GM19395 (cell line): Measurements from ENCODE around the gene EYS.
"Not testable (repeated sequence)": the region's sequence is repeated elsewhere in the genome, so short reads cannot be mapped to it uniquely, and the experiment has no call there.

ENCODE experiments used
- ATAC-seq: cut with Tn5 transposase; IDR thresholded peaks from one replicate; pipeline ENCODE4 v1.9.1; 2021; ENCODE audit warnings: mild to moderate bottlenecking, moderate library complexity; ENCODE audit not compliant: unreplicated experiment

Gene EYS

GRCh38 chr6:64012351-64013001 is 1694.5 kb downstream of the EYS start:
- no peak for ATAC-seq

DNA sequence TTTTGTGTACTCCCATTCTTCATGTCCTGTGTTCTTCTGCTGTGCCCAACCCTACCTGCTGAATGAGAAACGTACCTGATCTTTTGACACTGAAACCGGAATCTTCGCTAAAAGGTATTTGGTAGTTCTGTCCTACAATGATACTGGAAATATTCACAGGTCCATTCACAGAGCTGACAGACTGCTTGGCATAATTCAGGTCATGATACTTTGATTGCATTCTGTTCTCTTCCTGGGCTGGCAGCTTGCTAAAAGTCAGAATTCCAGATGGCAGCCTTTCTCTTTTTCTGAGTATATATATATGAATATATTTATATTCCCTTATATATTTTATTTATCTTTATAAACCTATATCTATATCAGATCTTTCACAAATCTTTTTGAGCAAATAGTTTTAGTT is 1696.4 kb downstream of the EYS start:
- ATAC-seq: no peak

- no peak for ATAC-seq
These were observed 1697.0 kb downstream of the EYS start for GRCh38 chr6:64010010-64010409.

DNA sequence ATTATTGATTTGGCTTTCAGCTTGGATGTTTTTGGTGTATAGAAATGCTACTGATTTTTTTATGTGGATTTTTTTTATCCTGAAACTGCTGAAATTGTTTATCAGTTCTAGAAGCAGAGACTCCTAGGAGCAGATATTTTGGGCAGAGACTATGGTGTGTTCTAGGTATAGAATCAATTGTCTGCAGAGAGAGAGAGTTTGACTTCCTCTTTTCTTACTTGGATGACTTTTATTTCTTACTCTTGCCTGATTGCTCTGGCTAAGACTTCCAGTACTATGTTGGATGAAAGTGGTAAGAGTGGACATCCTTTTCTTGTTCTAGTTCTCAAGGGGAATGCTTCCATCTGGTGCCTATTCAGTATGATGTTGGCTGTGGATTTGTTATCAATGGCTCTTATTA is 1700.8 kb downstream of the EYS start:
- ATAC-seq: no peak

DNA sequence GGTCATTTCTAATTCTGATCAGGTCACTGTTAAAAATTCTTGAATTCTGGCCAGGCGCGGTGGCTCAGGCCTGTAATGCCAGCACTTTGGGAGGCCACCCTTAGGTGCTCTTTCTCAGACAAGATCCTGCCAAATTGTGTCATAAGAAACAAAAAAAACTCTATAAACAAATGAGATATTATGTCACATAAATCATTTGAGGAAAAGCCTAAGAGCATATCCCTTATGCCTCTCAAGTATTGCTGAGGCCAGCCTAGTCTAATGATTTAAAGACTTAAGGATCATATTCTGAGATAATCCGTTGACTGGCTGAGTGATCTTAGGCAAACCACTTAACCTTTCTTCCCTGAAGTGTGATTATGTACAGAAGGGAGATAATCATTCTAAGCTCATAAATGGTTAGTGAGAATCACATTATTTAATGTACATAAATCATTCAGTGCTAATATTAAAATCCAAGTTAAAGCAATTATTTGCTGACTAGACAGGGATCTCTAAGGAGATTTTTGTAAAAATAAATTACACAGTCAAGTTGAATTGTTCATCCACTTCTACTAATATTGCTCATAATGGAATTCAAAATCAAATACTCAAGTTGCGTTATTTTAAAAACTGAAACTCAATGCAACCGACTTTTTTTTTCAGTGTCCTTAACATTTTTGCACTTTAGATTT is 1706.1 kb downstream of the EYS start:
- ATAC-seq: no peak

GRCh38 chr6:63999613-64000012 is 1707.4 kb downstream of the EYS start:
- no peak for ATAC-seq

- no peak for ATAC-seq
These were observed 1708.0 kb downstream of the EYS start for GRCh38 chr6:63998991-63999390.

DNA sequence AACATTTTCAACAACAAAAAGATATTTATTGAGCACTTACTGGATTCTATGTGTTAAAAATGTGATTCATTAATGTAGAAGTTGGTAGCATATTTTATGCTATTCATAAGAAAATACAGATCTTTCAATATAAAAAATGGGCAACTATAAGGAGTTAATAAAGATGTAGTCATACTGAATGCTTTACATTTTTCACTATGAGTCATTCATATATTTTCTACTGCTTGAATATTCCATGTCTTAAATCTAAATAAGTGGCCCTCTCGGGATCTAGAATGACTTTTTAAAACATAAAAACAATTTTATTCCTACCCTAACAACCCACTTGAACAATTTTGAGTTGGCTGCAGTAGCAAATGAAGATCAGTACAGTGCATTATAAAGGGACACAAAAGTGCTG is 1709.3 kb downstream of the EYS start:
- ATAC-seq: no peak

- no peak for ATAC-seq
These were observed 1709.8 kb downstream of the EYS start for GRCh38 chr6:63997221-63997620.

GRCh38 chr6:63985223-63985622 is 1721.8 kb downstream of the EYS start:
- ATAC-seq: no peak

GRCh38 chr6:63975699-63976098 is 1731.3 kb downstream of the EYS start:
- no peak for ATAC-seq

- no peak for ATAC-seq
These were observed 1738.4 kb downstream of the EYS start for GRCh38 chr6:63968650-63969049.

DNA sequence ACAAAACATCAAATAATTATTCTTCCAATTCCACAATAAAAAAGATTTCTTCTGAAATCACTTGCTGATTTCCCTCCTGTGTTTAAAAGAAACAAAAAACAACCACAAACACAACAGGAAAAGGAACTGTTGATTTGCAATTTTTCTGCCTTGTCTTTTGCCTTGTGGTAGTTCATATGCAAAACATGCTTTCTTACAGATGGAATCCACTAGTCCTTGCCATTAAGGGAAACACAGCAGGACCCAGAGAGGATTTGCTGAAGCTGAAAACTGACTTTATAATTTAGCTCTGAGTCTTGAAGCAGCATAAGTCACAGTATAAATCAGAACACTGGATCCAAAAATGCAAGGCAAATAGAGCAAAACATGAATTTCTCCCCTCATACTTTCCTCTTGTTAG is 1742.7 kb downstream of the EYS start:
- ATAC-seq: no peak

GRCh38 chr6:63963769-63964315 is 1743.2 kb downstream of the EYS start:
- ATAC-seq: no peak

DNA sequence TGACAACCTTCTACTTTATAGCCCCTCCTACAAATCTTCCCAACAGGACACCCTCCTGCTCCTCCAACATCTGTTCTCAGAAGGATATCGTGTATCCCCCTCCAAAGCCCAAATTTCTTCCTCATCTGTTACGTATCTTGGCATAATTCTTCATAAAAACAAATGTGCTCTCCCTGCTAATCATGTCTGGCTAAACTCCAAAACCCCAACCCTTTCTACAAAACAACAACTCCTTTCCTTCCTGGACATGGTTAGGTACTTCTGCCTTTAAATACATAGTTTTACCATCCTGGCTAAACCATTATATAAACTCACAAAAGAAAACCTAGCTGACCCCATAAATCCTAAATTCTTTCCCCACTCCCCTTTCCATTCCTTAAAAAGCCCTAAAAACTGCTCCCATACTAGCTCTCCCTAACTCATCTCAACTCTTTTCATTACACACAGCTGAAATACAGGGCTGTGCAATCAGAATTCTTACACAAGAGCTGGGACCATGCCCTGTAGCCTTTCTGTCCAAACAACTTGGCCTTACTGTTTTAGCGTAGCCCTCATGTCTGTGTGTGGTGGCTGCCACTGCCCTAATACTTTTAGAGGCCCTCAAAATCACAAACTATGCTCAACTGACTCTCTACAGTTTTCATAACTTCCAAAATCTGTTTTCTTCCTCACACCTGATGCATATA is 1753.5 kb downstream of the EYS start:
- not testable (repeated sequence) for ATAC-seq

DNA sequence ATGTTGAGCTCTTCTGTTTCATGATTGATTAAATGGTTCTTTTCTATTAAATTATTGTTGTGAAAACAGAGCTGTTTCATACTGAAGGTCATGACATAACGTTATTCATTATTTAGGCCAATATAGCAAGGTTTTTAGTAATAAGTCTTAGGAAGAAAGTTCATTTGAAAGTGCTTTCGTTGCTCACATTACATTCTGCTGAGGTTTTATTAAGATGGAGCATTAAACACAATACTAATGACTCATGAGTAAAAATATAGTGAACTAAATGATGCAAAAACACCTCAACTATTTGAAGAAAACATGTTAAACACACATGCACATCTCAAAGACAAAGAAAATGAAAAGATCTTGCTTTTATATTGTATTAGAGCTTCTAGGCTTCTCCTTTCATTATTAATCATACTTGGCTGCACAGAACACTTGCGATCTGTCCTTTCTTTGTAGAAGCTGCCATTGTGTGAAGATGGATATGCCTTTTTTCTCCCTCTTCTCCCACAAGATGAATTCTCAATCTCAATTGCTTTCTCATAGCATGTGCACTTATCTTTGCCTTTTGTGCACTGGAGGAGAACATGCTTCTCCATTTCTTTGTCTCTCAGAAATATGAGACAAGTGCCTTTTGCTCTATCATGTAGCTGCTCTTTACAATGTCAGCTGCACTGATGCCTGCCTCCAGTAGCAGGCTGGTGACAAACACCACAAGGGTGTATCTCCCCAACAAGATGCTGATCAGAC is 1759.1 kb downstream of the EYS start:
- ATAC-seq: no peak

GRCh38 chr6:63945987-63946386 is 1761.0 kb downstream of the EYS start:
- ATAC-seq: no peak

GRCh38 chr6:63943826-63944225 is 1763.2 kb downstream of the EYS start:
- no peak for ATAC-seq

DNA sequence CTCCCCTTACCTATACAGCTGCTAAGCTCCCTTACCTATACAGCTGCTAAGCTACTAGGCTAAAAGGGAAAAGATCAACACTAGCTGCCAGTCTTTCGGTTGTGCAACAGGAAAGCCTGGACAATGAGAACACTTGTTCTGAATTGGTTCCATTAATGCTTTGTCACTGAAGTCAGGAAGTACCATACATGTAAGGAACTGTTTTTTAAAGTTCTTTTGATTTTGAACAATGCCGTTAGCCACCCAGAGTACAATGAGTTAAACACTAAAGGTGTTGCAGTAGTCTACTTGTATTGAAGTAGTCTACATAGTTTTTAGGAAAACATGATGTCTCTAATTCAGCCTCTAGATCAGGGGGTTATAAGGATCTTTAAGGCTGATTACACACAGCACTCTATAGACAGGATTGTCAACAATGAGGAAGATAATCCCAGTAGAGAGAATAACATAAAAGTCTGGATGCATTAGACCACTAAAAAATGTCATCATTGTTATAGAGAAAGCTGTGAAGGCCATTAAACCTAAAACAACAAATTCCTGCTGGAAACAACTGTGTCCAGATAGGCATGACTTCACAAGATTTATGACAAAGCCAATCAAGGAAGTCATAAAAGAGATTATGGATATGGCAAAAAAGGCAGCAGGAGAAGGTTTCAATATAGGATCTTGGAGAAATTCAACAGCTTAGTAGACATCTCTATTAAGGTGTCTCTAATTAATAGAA is 1765.1 kb downstream of the EYS start:
- ATAC-seq: no peak

GRCh38 chr6:63940056-63940455 is 1767.0 kb downstream of the EYS start:
- no peak for ATAC-seq

DNA sequence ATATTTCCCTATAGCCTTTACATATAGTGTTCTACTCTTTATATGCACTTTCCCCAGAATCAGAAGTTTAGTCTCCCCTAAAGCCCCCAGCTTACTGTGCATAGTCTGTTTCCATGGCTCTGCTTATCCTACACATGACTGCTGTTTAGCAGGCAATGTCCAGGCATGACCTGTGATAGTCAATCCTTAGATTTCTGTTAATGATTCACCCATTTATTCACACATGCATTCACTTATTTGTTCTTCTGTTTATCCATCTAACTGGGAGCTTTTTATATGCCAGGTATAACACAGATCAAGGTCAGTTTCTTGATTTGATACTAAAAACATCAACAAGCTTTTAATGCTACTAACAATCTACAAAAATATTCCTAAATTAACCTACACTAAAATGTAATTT is 1770.6 kb downstream of the EYS start:
- ATAC-seq: no peak
